ENCODE measurements around the gene ARFGEF2.
"Not testable (repeated sequence)": the region's sequence is repeated elsewhere in the genome, so short reads cannot be mapped to it uniquely, and the experiment has no call there.

ARFGEF2 gene

GRCh38 chr20:48926821-48927220 lies 5.3 kb downstream of the ARFGEF2 start:
- Histone ChIP-seq H3K9me3 (ENCODE audit: control insufficient read depth, low read length) (no peaks in the 10 kb centered on the region), H3K27me3 (ENCODE audit: control insufficient read depth, insufficient read depth, low read length, poor library complexity, severe bottlenecking) (no peaks in the 10 kb centered on the region), H3K4me3 (ENCODE audit: insufficient read depth, low read depth, low read length) (no peak overlapping the region), H3K36me3 (ENCODE audit: control insufficient read depth, insufficient read depth, low read length) (no peaks in the 10 kb centered on the region), H3K27ac (ENCODE audit: insufficient read depth, low read depth, low read length, poor library complexity, severe bottlenecking) (no peak overlapping the region), H3K4me1 (ENCODE audit: control insufficient read depth, insufficient read depth, low read length) (no peaks in the 10 kb centered on the region)
- WGBS, 2 experiments, result 94 to 97% methylated on average over 3 of the region's 3 CpGs

DNA sequence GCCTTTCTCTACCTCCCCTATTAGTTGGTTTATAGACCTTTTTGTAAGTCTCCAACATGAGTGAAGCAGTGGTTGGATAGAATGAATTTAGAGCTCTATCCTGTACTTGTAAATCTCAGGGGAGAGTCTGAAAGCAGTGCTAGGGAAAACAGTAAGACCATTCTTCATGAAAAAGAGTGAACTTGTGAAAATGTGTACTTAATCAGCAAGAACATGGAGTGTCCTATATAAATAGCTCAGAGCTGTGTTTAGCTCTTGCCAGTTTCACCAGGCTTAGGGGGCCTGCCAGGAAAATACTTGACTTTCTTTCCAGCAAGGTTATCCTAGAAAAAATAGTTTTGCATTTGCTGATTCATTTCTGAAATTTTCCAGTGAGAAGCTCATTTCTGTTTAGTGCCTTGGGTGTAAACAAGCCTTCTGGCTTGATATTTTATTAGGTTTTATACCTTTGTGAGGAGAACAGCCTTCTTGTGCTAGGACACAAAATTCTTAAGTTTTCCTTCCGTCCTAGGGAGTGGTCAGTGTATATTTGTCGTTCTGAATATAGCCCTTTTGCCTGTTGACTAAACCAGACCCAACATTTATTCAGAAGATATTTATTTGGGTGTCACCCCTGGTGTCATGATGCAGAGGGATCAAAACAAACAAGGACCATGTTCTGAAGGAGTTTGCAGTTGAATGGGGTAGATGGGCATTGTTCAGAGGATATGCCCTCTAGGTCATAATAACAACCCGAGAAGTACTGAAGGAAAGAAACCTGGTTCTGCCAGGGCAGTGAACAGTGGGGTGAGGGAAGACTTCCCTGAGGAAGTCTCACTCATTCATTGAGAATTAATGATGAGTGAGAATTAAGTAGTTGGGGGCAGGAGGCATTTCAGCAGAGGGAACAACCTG lies 7.6 kb downstream of the ARFGEF2 start:
- Histone ChIP-seq H3K36me3 (ENCODE audit: control insufficient read depth, insufficient read depth, low read length) (no peaks in the 10 kb centered on the region), H3K9me3 (ENCODE audit: control insufficient read depth, low read length) (no peaks in the 10 kb centered on the region), H3K27ac (ENCODE audit: insufficient read depth, low read depth, low read length, poor library complexity, severe bottlenecking) (no peak overlapping the region), H3K27me3 (ENCODE audit: control insufficient read depth, insufficient read depth, low read length, poor library complexity, severe bottlenecking) (no peaks in the 10 kb centered on the region), H3K4me1 (ENCODE audit: control insufficient read depth, insufficient read depth, low read length) (no peaks in the 10 kb centered on the region), H3K4me3 (ENCODE audit: insufficient read depth, low read depth, low read length) (no peak overlapping the region)
- WGBS, 2 experiments, result 98% methylated on average over 2 to 3 of the region's 3 CpGs

- 95 to 97% methylated on average over 6 of the region's 6 CpGs for WGBS, 2 experiments
- Histone ChIP-seq H3K36me3 (ENCODE audit: control insufficient read depth, insufficient read depth, low read length) (no peaks in the 10 kb centered on the region), H3K27ac (ENCODE audit: insufficient read depth, low read depth, low read length, poor library complexity, severe bottlenecking) (no peak overlapping the region), H3K27me3 (ENCODE audit: control insufficient read depth, insufficient read depth, low read length, poor library complexity, severe bottlenecking) (no peaks in the 10 kb centered on the region), H3K4me3 (ENCODE audit: insufficient read depth, low read depth, low read length) (no peak overlapping the region), H3K9me3 (ENCODE audit: control insufficient read depth, low read length) (no peaks in the 10 kb centered on the region), H3K4me1 (ENCODE audit: control insufficient read depth, insufficient read depth, low read length) (no peaks in the 10 kb centered on the region)
Observed at GRCh38 chr20:48930035-48930434, 8.5 kb downstream of the ARFGEF2 start.

GRCh38 chr20:48930878-48931277 lies 9.4 kb downstream of the ARFGEF2 start:
- 95 to 96% methylated on average over 7 of the region's 7 CpGs for WGBS, 2 experiments
- Histone ChIP-seq H3K4me1 (ENCODE audit: control insufficient read depth, insufficient read depth, low read length) (no peaks in the 10 kb centered on the region), H3K9me3 (ENCODE audit: control insufficient read depth, low read length) (no peaks in the 10 kb centered on the region), H3K4me3 (ENCODE audit: insufficient read depth, low read depth, low read length) (no peak overlapping the region), H3K27me3 (ENCODE audit: control insufficient read depth, insufficient read depth, low read length, poor library complexity, severe bottlenecking) (no peaks in the 10 kb centered on the region), H3K36me3 (ENCODE audit: control insufficient read depth, insufficient read depth, low read length) (no peaks in the 10 kb centered on the region), H3K27ac (ENCODE audit: insufficient read depth, low read depth, low read length, poor library complexity, severe bottlenecking) (no peak overlapping the region)

DNA sequence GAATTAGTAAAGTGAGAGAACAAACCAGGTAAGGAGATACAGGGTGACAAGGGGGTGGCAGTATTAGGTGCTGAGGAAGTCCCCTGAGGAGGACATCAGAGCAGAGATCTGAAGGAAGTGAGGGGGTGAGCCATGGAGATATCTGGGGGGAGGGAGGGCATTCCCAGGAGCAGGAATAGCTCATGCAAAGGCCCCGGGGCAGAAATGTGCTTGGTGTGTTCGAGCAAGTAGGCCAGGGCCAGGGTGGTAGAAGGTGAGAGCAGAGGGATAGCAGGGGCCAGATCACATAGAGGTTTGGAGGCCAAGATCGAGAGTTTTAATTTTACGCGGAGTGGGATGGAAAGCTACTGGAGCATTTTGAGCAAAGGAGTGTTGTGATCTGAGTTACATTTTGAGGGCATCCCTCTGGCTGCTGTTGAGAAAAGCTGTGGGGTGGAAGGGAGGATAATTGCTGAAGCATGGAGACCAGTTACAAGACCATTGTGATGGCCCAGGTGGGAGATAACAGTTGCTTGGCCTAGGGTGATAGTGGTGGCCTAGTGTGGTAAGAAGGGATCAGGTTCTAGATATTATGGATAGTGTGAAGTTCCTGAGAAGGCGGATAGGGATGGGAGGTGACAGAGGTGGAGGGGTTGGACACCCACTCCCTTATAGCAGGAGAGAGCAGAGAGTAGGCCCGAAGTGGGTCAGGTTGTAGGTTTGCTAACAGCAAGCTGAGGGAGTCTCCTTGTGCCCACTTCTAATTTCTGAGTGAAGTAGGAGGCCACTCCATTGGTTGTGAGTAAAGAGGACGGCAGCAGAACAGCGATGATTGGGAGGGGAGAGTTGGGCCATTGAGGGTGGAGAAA lies 10.2 kb downstream of the ARFGEF2 start:
- Histone ChIP-seq H3K4me3 (ENCODE audit: insufficient read depth, low read depth, low read length) (no peak overlapping the region), H3K27me3 (ENCODE audit: control insufficient read depth, insufficient read depth, low read length, poor library complexity, severe bottlenecking) (no peaks in the 10 kb centered on the region), H3K27ac (ENCODE audit: insufficient read depth, low read depth, low read length, poor library complexity, severe bottlenecking) (no peak overlapping the region), H3K9me3 (ENCODE audit: control insufficient read depth, low read length) (no peaks in the 10 kb centered on the region), H3K4me1 (ENCODE audit: control insufficient read depth, insufficient read depth, low read length) (no peaks in the 10 kb centered on the region), H3K36me3 (ENCODE audit: control insufficient read depth, insufficient read depth, low read length) (no peaks in the 10 kb centered on the region)
- 95 to 98% methylated on average over 9 of the region's 9 CpGs for WGBS, 2 experiments

DNA sequence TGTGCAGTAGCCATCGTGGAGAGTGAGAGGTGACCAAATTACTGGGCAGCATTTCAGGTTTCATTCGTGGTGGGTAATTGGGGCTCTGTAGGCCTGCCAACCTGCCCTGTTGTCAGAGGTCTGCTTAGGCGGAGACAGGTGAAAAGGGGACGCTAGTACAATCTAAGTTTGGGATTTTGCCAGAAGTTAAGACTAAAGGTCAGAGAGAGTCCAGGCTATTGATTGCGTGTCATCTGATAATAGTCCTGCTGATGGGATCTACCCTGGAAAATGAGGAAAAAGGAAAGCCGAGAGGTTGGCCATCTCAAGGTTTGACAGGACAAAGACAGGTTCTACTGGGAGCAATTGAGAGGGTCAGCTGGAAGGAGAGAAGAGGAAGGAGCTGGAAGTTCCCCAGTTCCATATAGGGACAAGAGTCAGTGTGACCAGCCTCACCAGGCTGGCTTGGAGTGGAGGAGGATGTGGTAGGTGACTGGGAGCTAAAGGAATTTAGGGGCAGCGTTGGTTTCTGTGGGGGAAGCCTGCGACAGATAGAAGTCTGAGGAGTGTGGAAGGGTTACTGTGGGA lies 10.9 kb downstream of the ARFGEF2 start:
- Histone ChIP-seq H3K27me3 (ENCODE audit: control insufficient read depth, insufficient read depth, low read length, poor library complexity, severe bottlenecking) (no peaks in the 10 kb centered on the region), H3K27ac (ENCODE audit: insufficient read depth, low read depth, low read length, poor library complexity, severe bottlenecking) (no peak overlapping the region), H3K36me3 (ENCODE audit: control insufficient read depth, insufficient read depth, low read length) (no peaks in the 10 kb centered on the region), H3K4me1 (ENCODE audit: control insufficient read depth, insufficient read depth, low read length) (no peaks in the 10 kb centered on the region), H3K9me3 (ENCODE audit: control insufficient read depth, low read length) (no peaks in the 10 kb centered on the region), H3K4me3 (ENCODE audit: insufficient read depth, low read depth, low read length) (no peak overlapping the region)
- 94 to 96% methylated on average over 8 of the region's 8 CpGs for WGBS, 2 experiments

DNA sequence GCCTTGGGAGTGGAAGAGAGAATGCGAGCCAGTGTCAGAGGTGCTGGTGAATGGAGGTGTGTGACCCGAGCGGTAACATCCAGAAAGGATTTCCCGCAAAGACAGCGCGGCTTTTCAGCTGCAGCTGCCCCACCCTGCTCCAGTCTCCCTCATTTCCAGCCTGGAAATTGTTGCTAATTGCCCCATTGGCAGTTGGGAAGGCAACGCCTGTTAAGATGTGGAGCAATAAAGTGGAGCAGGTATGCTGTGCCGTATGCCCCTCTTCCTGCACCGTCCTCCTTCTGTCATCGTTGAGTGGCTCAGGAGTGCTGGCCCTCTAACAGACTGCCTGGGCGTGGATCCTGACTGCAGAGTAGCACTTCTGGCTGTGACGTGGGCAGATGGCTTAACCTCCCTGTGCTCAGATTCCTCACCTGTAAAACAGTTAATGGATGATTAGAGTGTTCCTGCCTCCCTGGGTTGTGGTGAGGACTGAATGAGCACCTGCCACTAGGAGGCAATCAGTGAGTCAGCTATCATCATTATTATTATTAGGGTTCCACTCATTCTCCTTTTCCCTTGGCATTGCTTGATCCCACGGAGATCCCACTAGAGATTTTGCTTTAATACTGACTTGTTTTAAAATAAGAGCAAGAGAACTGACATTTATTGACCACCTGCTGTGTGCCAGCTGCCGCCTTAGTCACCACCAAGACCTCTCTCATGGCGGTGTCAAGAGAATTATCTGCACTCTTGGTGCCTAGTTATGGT lies 11.7 kb downstream of the ARFGEF2 start:
- H3K27ac ChIP-seq (ENCODE audit: insufficient read depth, low read depth, low read length, poor library complexity, severe bottlenecking), result no peak overlapping the region
- H3K36me3 ChIP-seq (ENCODE audit: control insufficient read depth, insufficient read depth, low read length), result no peaks in the 10 kb centered on the region
- H3K4me1 ChIP-seq (ENCODE audit: control insufficient read depth, insufficient read depth, low read length), result no peaks in the 10 kb centered on the region
- H3K4me3 ChIP-seq (ENCODE audit: insufficient read depth, low read depth, low read length), result no peak overlapping the region
- WGBS, 2 experiments, result 93% methylated on average over 15 of the region's 15 CpGs
- H3K27me3 ChIP-seq (ENCODE audit: control insufficient read depth, insufficient read depth, low read length, poor library complexity, severe bottlenecking), result no peaks in the 10 kb centered on the region
- H3K9me3 ChIP-seq (ENCODE audit: control insufficient read depth, low read length), result no peaks in the 10 kb centered on the region

DNA sequence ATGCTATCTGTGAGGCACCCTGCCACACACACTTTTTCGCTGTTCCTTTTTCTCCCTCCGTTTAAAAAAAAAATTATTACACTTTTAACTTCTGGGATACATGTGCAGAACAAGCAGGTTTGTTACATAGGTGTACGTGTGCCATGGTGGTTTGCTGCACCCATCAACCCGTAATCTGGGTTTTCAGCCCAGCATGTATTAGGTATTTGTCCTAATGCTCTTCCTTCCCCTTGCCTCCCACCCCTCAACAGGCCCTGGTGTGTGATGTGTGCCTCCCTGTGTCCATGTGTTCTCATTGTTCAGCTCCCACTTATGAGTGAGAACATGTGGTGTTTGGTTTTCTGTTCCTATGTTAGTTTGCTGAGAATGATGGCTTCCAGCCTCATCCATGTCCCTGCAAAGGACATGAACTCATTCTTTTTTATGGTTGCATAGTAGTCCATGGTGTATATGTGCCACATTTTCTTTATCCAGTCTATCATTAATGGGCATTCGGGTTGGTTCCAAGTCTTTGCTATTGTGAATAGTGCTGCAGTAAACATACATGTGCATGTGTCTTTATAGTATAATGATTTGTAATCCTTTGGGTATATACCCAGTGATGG lies 12.9 kb downstream of the ARFGEF2 start:
- H3K4me3 ChIP-seq (ENCODE audit: insufficient read depth, low read depth, low read length); H3K9me3 ChIP-seq (ENCODE audit: control insufficient read depth, low read length); H3K4me1 ChIP-seq (ENCODE audit: control insufficient read depth, insufficient read depth, low read length); H3K27ac ChIP-seq (ENCODE audit: insufficient read depth, low read depth, low read length, poor library complexity, severe bottlenecking); H3K27me3 ChIP-seq (ENCODE audit: control insufficient read depth, insufficient read depth, low read length, poor library complexity, severe bottlenecking); H3K36me3 ChIP-seq (ENCODE audit: control insufficient read depth, insufficient read depth, low read length): not testable (repeated sequence)
- 92 to 93% methylated on average over 5 of the region's 5 CpGs for WGBS, 2 experiments

DNA sequence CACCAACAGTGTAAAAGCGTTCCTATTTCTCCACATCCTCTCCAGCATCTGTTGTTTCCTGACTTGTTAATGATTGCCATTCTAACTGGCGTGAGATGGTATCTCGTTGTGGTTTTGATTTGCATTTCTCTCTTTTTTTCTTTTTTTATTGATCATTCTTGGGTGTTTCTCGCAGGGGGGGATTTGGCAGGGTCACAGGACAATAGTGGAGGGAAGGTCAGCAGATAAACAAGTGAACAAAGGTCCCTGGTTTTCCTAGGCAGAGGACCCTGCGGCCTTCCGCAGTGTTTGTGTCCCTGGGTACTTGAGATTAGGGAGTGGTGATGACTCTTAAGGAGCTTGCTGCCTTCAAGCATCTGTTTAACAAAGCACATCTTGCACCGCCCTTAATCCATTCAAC lies 13.5 kb downstream of the ARFGEF2 start:
- not testable (repeated sequence) for H3K4me3 ChIP-seq (ENCODE audit: insufficient read depth, low read depth, low read length); H3K4me1 ChIP-seq (ENCODE audit: control insufficient read depth, insufficient read depth, low read length); H3K36me3 ChIP-seq (ENCODE audit: control insufficient read depth, insufficient read depth, low read length); H3K9me3 ChIP-seq (ENCODE audit: control insufficient read depth, low read length); H3K27ac ChIP-seq (ENCODE audit: insufficient read depth, low read depth, low read length, poor library complexity, severe bottlenecking); H3K27me3 ChIP-seq (ENCODE audit: control insufficient read depth, insufficient read depth, low read length, poor library complexity, severe bottlenecking)
- 100% methylated on average over 3 of the region's 7 CpGs; no CpG with 5 or more reads in 1 of the 2 experiments for whole genome bisulfite sequencing, 2 experiments
